ENCODE results near the gene UNC119.
A peak's percentile ranks its signal among the peaks of the same experiment; 100 is the strongest.

UNC119 gene

DNA sequence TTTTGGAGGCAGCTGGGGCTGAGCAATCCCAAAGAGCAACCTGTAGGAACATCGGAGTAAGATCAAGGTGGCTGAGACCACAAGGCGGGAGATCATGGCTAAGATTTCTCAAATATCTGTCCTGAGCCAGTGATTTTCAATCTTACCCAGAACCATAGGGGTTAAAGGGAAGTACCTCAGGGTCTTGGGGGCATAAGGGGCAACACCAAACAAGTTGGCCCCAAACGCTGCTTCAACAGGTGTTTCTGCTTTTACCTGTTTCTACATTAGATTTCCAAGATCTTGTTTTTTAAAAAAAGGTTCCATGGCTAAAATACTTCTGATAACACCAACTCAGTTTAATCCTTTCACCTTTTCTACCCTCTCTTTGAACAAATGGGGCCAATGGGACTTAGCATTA is 2.6 kb upstream of the UNC119 start:
- Histone ChIP-seq H3K4me3 (no peak overlapping the region), H3K27ac (no peak overlapping the region)
- TF ChIP-seq, protein P1, sequence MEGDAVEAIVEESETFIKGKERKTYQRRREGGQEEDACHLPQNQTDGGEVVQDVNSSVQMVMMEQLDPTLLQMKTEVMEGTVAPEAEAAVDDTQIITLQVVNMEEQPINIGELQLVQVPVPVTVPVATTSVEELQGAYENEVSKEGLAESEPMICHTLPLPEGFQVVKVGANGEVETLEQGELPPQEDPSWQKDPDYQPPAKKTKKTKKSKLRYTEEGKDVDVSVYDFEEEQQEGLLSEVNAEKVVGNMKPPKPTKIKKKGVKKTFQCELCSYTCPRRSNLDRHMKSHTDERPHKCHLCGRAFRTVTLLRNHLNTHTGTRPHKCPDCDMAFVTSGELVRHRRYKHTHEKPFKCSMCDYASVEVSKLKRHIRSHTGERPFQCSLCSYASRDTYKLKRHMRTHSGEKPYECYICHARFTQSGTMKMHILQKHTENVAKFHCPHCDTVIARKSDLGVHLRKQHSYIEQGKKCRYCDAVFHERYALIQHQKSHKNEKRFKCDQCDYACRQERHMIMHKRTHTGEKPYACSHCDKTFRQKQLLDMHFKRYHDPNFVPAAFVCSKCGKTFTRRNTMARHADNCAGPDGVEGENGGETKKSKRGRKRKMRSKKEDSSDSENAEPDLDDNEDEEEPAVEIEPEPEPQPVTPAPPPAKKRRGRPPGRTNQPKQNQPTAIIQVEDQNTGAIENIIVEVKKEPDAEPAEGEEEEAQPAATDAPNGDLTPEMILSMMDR (IDR thresholded peaks at IDR 0.05): no peak
- no peak for DNase-seq (ENCODE audit: low spot score)

DNA sequence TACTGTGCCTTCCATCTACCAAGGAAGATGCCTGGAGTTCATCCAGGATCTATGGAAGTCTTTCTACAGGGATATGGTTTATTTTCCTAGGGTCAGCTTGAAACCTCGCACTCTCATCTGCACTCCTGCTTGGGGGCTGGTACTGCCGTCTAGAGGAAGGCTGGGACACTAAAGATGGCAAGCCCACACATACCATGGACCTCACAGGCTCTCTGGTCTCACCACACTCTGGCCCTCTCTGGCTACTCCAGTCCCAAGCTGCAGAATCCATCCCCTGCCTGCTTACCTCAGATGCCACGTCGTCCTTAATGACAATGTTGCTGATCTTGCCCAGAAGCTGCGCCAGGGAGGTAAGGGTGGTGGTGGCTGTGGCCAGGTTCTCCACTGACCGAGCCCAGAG is 2.1 kb upstream of the UNC119 start:
- DNase-seq (ENCODE audit: low spot score): no peak
- H3K4me3 ChIP-seq: no peak overlapping the region
- no peak overlapping the region for H3K27ac ChIP-seq
- TF ChIP-seq, protein P1 (IDR thresholded peaks at IDR 0.05): no peak

DNA sequence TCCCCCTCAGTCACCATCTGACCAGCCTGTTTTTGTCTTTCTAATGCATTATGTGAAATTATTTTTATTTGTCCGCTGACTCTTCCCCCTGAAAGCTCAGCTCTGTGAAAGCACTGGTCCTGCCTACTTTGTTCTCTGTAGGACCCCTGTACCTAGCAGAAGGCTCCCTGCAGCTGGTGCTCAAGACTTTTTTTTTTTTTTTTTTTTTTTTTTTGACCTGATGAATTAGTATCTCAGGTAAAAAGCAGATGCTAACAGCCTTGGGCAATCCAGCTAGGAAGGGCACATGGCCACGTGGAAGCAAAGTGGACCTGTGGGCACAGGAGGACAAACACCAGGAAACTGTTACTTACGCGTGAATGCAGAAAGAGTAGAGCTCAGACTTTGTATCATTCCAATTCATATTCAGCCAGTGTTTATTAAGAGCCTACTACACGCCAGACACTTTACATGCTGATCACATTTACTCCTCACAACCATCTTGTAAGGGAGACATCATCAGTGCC is 629 bp upstream of the UNC119 start:
- no peak for DNase-seq (ENCODE audit: low spot score)
- Histone ChIP-seq H3K27ac (peak overlapping the region in 1 of 2 donors; percentile 74), H3K4me3 (peak overlapping the region; percentile 86)
- TF ChIP-seq, protein P1 (IDR thresholded peaks at IDR 0.05): no peak

DNA sequence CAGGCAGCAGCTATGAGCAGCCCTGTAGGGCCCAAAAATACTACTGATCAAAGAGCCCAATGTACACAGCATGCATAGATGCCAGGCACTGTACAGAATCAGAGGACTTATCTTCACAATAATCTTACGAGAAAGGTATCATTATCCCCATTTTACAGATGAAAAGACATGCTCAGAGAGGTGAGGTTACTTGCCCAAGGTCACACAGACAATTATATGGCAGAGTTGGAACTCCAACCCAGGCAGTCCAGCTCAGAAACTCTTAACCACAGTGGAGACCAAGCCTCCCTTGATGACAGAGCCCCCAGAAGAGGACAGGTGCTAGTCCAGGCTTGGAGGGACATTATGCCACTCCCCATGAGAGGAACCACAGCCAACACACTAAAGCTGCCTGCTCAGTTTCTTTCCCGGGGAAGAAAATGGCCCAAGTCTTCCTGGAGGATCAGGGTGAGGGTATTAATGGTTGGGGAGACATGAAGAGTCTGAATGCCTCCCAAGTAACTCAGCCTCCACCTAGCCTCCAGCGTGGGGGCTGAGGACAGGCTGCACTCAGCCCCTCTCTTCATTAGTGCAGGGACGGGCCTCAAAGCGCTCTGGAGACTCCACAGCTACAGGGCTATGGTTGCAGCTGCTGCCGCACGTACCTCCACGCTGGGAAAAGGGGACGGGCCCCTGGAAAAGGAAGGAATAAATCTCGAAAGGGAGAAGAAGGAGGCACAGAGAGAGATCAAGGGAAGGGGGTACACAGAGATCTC is 826 bp downstream of the UNC119 start:
- Histone ChIP-seq H3K4me3 (peak overlapping the region; percentile 86), H3K27ac (peak overlapping the region in 1 of 2 donors; percentile 78)
- TF ChIP-seq, protein P1 (IDR thresholded peaks at IDR 0.05): no peak
- no peak for DNase-seq (ENCODE audit: low spot score)

DNA sequence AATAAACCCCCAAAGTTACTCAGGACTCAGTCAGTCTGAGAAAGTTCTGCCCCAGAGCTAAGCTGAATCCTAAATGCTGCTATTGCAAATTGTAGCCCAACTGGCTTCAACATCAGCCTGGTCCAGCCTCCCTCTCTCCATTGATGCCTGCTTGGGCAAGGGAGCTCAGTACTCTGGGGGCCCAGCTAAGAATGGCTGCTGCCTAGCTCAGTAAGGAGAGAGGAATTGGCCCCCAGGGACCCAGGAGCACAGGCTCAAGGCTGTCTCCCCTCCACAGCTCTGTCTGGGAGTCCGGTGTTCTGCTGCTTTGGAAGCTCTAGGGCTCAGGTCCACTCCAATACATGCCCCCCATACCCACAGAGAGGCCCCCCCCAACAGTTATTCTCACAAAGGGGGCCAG is 1.6 kb downstream of the UNC119 start:
- H3K4me3 ChIP-seq: no peak overlapping the region
- no peak overlapping the region for H3K27ac ChIP-seq
- TF ChIP-seq, protein P1 (IDR thresholded peaks at IDR 0.05): no peak
- no peak for DNase-seq (ENCODE audit: low spot score)

DNA sequence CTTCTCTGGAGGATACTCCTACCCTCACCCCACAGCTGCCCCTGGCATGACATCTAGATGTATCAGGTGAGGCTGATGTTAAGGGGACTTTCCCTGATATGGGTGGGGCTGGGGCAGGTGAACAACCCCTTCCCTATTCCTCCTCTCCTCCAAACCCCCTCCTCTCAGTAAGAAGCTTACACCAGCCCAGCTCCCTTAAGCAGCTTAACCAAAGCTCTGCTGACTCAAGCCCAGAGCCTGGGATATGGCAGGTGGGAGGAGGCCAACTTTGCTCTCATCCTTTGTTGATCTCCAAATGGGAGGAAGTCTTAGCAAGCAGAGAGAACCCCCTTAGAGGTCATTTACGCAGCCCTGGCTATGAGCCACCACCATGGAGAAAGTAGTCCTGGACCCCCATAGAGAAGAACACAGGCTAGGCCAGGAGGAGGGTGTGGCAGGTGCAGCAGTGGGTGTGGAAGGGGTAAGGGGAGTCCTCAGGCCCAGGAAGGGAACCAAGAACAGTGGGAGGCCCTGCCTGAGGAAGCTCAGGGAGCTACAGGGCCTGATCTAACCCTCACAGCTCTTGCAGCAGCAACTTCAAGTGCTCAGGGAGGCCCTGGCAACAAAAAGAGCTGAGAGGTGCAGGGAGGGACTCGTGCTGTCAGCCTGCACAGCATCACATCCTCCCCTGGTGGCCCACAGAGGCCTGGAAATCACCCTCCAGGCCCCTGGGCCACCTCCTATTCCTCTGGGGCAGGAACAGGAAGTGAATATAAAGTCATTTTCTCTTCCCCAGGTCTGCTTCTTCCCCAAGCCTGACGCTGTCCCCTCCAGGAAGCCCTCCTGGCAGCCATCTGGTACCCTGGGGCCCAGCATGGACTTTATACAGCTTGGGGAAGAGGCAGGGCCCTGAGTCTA is 2.9 kb downstream of the UNC119 start:
- DNase-seq (ENCODE audit: low spot score): no peak
- Histone ChIP-seq H3K4me3 (no peak overlapping the region), H3K27ac (no peak overlapping the region)
- TF ChIP-seq, protein P1 (IDR thresholded peaks at IDR 0.05): no peak

All from coronary artery (tissue), 2 donors.